ENCODE data around the gene APOBEC3A. TPM values are rescaled to one million over a fixed set of nuclear protein-coding genes. Genes with fewer than 3 reads are reported as not detected.
A peak's percentile ranks its signal among the peaks of the same experiment; 100 is the strongest.

The APOBEC3A gene
- total and polyA plus RNA-seq, 2 donors (not counting 1 experiment from before 2014, with no cell fraction given) = 2.8 TPM; not detected in 1

- Histone ChIP-seq H3K9ac (ENCODE audit: low read length) (no peak overlapping the region), H3K36me3 (replicated peaks in 1 of 2; ENCODE audit: control extremely low read depth in 1 of 2, control insufficient read depth in 1 of 2, extremely low read depth in 1 of 2, insufficient read depth in 2 of 2, low read length in 1 of 2) (no peaks in the 10 kb centered on the region), H3K79me2 (ENCODE audit: control insufficient read depth, insufficient read depth, low read length) (no peaks in the 10 kb centered on the region), H3K9me3 (ENCODE audit: control extremely low read depth in 1 of 3, control insufficient read depth in 2 of 3, insufficient read depth in 1 of 3, low read length in 2 of 3) (no peaks in the 10 kb centered on the region), H3K4me1 (ENCODE audit: control insufficient read depth in 2 of 2, insufficient read depth in 2 of 2, low read length in 2 of 2) (peaks cover 10 to 24% of the 10 kb centered on the region in 2 donors), H4K20me1 (ENCODE audit: control insufficient read depth, insufficient read depth, low read length, poor library complexity, severe bottlenecking) (no peaks in the 10 kb centered on the region), H2AFZ (ENCODE audit: insufficient read depth, low read depth, low read length, poor library complexity, severe bottlenecking) (no peak overlapping the region), H3K4me2 (replicated peaks; ENCODE audit: low read depth, low read length, poor library complexity, severe bottlenecking) (no peak overlapping the region), H3K27me3 (replicated peaks in 1 of 4; ENCODE audit: control extremely low read depth in 1 of 4, control insufficient read depth in 3 of 4, insufficient read depth in 4 of 4, low read length in 3 of 4) (peaks cover 0 to 22% (median 0%) of the 10 kb centered on the region in 4 experiments), H3K4me3 (ENCODE audit: control extremely low read depth in 1 of 5, extremely low read depth in 1 of 5, insufficient read depth in 1 of 5, low read depth in 2 of 5, low read length in 4 of 5) (no peak overlapping the region), H3K27ac (ENCODE audit: low read length in 2 of 2) (no peak overlapping the region)
- ATAC-seq (ENCODE audit: low read depth) (no peak), DNase-seq (no peak)
- Mint-ChIP-seq H3K9me3 (ENCODE audit: insufficient read depth) (no peaks in the 10 kb centered on the region), H3K4me1 (peaks cover 19% of the 10 kb centered on the region), H3K4me3 (no peak overlapping the region), H3K27me3 (peaks cover 25% of the 10 kb centered on the region), H3K27ac (no peak overlapping the region)
- ChIA-PET POLR2A (no interaction called here), CTCF (interaction anchor here (0.6 to 11.1 kb wide), 2 partner anchors 38 to 253 kb away, joined by 3 to 133 read pairs; no protein-coding TSS in a partner anchor)
- 91% methylated on average over 7 of the region's 7 CpGs for WGBS (ENCODE audit: insufficient coverage)
- TF ChIP-seq, protein P1, sequence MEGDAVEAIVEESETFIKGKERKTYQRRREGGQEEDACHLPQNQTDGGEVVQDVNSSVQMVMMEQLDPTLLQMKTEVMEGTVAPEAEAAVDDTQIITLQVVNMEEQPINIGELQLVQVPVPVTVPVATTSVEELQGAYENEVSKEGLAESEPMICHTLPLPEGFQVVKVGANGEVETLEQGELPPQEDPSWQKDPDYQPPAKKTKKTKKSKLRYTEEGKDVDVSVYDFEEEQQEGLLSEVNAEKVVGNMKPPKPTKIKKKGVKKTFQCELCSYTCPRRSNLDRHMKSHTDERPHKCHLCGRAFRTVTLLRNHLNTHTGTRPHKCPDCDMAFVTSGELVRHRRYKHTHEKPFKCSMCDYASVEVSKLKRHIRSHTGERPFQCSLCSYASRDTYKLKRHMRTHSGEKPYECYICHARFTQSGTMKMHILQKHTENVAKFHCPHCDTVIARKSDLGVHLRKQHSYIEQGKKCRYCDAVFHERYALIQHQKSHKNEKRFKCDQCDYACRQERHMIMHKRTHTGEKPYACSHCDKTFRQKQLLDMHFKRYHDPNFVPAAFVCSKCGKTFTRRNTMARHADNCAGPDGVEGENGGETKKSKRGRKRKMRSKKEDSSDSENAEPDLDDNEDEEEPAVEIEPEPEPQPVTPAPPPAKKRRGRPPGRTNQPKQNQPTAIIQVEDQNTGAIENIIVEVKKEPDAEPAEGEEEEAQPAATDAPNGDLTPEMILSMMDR (IDR thresholded peaks at IDR 0.05) = no peak
- intact Hi-C loops (cut with micrococcal nuclease) = no loop called here
These were observed 9.5 kb downstream of the APOBEC3A start for GRCh38 chr22:38966942-38967341.

GRCh38 chr22:38967451-38968450 is 10.3 kb downstream of the APOBEC3A start:
- TF ChIP-seq, protein P1 (IDR thresholded peaks at IDR 0.05) = no peak
- no peak for TF ChIP-seq EZH2 (IDR thresholded peaks at IDR 0.05; ENCODE audit: borderline replicate concordance, insufficient read depth, low read depth, low read length, poor library complexity, severe bottlenecking)
- 59% methylated on average over 15 of the region's 15 CpGs for WGBS (ENCODE audit: insufficient coverage)
- H3K9me3 Mint-ChIP-seq (ENCODE audit: insufficient read depth) = no peaks in the 10 kb centered on the region
- Histone ChIP-seq H3K9me3 (ENCODE audit: control extremely low read depth in 1 of 3, control insufficient read depth in 2 of 3, insufficient read depth in 1 of 3, low read length in 2 of 3) (no peaks in the 10 kb centered on the region), H3K4me1 (ENCODE audit: control insufficient read depth in 2 of 2, insufficient read depth in 2 of 2, low read length in 2 of 2) (peaks cover 10 to 24% of the 10 kb centered on the region in 2 donors), H3K4me2 (replicated peaks; ENCODE audit: low read depth, low read length, poor library complexity, severe bottlenecking) (peak overlapping the region; percentile 15), H3K27me3 (replicated peaks in 1 of 4; ENCODE audit: control extremely low read depth in 1 of 4, control insufficient read depth in 3 of 4, insufficient read depth in 4 of 4, low read length in 3 of 4) (peaks cover 0 to 22% (median 0%) of the 10 kb centered on the region in 4 experiments), H3K27ac (ENCODE audit: low read length in 2 of 2) (peak overlapping the region in 1 of 2 donors; percentile 8), H4K20me1 (ENCODE audit: control insufficient read depth, insufficient read depth, low read length, poor library complexity, severe bottlenecking) (no peaks in the 10 kb centered on the region), H3K36me3 (replicated peaks in 1 of 2; ENCODE audit: control extremely low read depth in 1 of 2, control insufficient read depth in 1 of 2, extremely low read depth in 1 of 2, insufficient read depth in 2 of 2, low read length in 1 of 2) (no peaks in the 10 kb centered on the region), H3K4me3 (ENCODE audit: control extremely low read depth in 1 of 5, extremely low read depth in 1 of 5, insufficient read depth in 1 of 5, low read depth in 2 of 5, low read length in 4 of 5) (no peak overlapping the region), H3K79me2 (ENCODE audit: control insufficient read depth, insufficient read depth, low read length) (no peaks in the 10 kb centered on the region), H2AFZ (ENCODE audit: insufficient read depth, low read depth, low read length, poor library complexity, severe bottlenecking) (no peak overlapping the region), H3K9ac (ENCODE audit: low read length) (no peak overlapping the region)
- no peak overlapping the region for H3K27ac Mint-ChIP-seq
- DNase-seq = peak; percentile 50
- CTCF ChIA-PET = interaction anchor here (11.1 kb wide), 1 partner anchor 37 kb away, joined by 133 read pairs; no protein-coding TSS in a partner anchor
- intact Hi-C loops (cut with micrococcal nuclease) = no loop called here
- POLR2A ChIA-PET = no interaction called here
- ATAC-seq (ENCODE audit: low read depth) = peak; percentile 45
- peaks cover 25% of the 10 kb centered on the region for H3K27me3 Mint-ChIP-seq
- peaks cover 19% of the 10 kb centered on the region for H3K4me1 Mint-ChIP-seq
- H3K4me3 Mint-ChIP-seq = peak overlapping the region; percentile 30

Data from B cell (primary cell).